A673 (cell line): ENCODE data around the gene GALNT18. TPM values are rescaled to one million over a fixed set of nuclear protein-coding genes. Genes with fewer than 3 reads are reported as not detected.

Experiments used
- BruUV-seq: library from RNA; stranded (reverse); fragments of 400-500 nt; replicated peaks from 2 replicates; lab custom pipeline; 2021; lab: Mats Ljungman, UMichigan
- CTCF ChIA-PET: fragments of 300-600 bp; sonication (Branson Sonifier 250); formaldehyde crosslinking; loops from one replicate; lab custom pipeline; 2022; ENCODE audit warnings: antibody characterized with exemption; lab: Charles Lee
- POLR2A ChIA-PET: fragments of 300-600 bp; sonication (Branson Sonifier 250); formaldehyde crosslinking; loops from one replicate; lab custom pipeline; 2022; ENCODE audit warnings: antibody characterized with exemption; ENCODE audit not compliant: low non-redundant PET; lab: Charles Lee
- DNase-seq: peaks from one replicate; pipeline ENCODE4 v3.0.0-alpha.2; 2015; ENCODE audit warnings: low spot score
- H3K27ac ChIP-seq: fragments of 200-600 bp; sonication (generic); 2 replicates; pipeline ENCODE4 v1.5.1; 2016; ENCODE audit warnings: mixed run types, low read depth, mild to moderate bottlenecking, mixed read lengths, antibody characterized with exemption, low read length; ENCODE audit not compliant: poor library complexity, severe bottlenecking
- H3K27me3 ChIP-seq: fragments of 200-600 bp; sonication (generic); replicated peaks from 2 replicates; pipeline ENCODE4 v1.6.1; 2017; ENCODE audit warnings: mixed run types, low read depth, mild to moderate bottlenecking, mixed read lengths, antibody characterized with exemption, low read length; ENCODE audit not compliant: insufficient read depth, poor library complexity
- H3K36me3 ChIP-seq: fragments of 200-600 bp; sonication (generic); 2 replicates; pipeline ENCODE4 v1.6.1; 2016; ENCODE audit warnings: mixed run types, mild to moderate bottlenecking, mixed read lengths, antibody characterized with exemption, low read length; ENCODE audit not compliant: insufficient read depth, poor library complexity, severe bottlenecking
- H3K4me1 ChIP-seq: fragments of 200-600 bp; sonication (generic); 2 replicates; pipeline ENCODE4 v1.6.1; 2017; ENCODE audit warnings: mixed run types, mild to moderate bottlenecking, mixed read lengths, antibody characterized with exemption, low read length; ENCODE audit not compliant: insufficient read depth, poor library complexity, severe bottlenecking
- H3K4me3 ChIP-seq: fragments of 200-600 bp; sonication (generic); 2 replicates; pipeline ENCODE4 v1.5.1; 2016; ENCODE audit warnings: low read depth, mixed run types, mild to moderate bottlenecking, mixed read lengths, low read length; ENCODE audit not compliant: poor library complexity, severe bottlenecking
- H3K9me3 ChIP-seq: fragments of 200-600 bp; sonication (generic); 2 replicates; pipeline ENCODE4 v1.6.1; 2016; ENCODE audit warnings: mixed run types, low read depth, mild to moderate bottlenecking, mixed read lengths, antibody characterized with exemption, low read length; ENCODE audit not compliant: poor library complexity, severe bottlenecking
- CTCF ChIP-seq: fragments of 300-800, 200-600 bp; sonication (generic); conservative IDR thresholded peaks from 2 replicates; pipeline ENCODE4 v1.5.1; 2017; ENCODE audit warnings: low read depth, mild to moderate bottlenecking, antibody characterized with exemption, low read length, moderate library complexity, mixed read lengths
- EZH2 ChIP-seq: fragments of 200-600 bp; sonication (generic); IDR thresholded peaks from 2 replicates; pipeline ENCODE4 v1.6.1; 2017; ENCODE audit warnings: borderline replicate concordance, low read depth, mild to moderate bottlenecking, mixed read lengths, antibody characterized with exemption, low read length; ENCODE audit not compliant: poor library complexity, severe bottlenecking
- intact Hi-C: fragments of 100-400 bp; cut with micrococcal nuclease; formaldehyde crosslinking; loops from one replicate; pipeline ENCODE4 v1.10.0; 2022; ENCODE audit not compliant: unreplicated experiment
- total RNA-seq: library from RNA; stranded (reverse); gene quantifications from 2 replicates; pipeline ENCODE4 v1.2.3, GENCODE V29; 2021

The GALNT18 gene
- total RNA-seq, 1 experiment from 2014 or later: 0.37 TPM

GRCh38 chr11:11292839-11293238, 329.0 kb downstream of the GALNT18 start:
- intact Hi-C loops: no loop called here
- Histone ChIP-seq H3K27me3 (no peaks in the 10 kb centered on the region), H3K9me3 (no peaks in the 10 kb centered on the region), H3K4me3 (no peak overlapping the region), H3K36me3 (no peaks in the 10 kb centered on the region), H3K27ac (no peak overlapping the region), H3K4me1 (no peaks in the 10 kb centered on the region)
- no TSS peak for BruUV-seq
- no peak for DNase-seq
- ChIA-PET POLR2A (no interaction called here), CTCF (no interaction called here)
- no peak for TF ChIP-seq EZH2
- no peak for TF ChIP-seq CTCF

DNA sequence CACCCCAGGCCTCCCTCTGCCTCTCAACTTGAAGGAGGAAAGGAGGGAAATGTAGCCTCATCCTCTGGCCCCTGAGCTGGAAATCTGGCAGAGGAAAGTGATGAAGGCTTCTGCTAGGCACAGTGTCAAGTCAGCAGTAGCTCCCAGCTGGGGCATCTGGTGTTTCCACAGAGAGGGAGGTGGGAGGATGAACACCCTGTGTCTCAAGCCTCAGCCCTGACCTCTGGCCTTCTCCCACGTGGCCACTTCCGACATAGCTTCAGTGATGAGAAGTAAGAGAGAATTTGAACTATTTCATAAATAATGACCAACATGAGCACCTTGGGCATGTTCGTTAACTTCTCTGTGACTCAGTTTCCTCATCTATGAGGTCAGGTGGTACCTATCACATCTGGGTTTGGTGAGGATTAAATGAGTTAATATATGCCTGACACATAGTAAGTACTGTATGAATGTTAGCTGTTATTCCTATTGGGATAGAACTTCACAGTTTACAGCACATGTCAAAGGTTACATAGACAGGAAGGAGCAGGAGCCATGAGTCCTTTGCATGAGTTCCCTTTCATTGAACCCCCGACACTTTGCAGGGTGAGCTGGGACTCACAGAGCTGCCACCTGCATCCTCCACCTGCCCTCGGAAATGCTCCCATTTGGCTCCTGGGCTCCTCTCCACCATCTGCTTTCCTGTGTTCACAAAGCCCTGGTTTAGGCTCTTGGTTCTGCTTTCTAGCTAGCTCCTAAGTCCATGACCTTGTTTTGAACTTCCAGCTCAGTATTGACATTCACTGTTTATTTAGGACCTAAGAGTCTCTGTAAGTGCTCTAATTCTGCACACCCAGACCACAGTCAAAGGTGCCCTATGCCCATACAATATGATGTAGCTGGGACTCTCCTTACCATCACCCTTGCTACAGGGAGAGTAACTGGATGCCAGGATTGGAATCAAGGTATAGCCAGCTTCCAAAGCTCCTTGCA, 330.5 kb downstream of the GALNT18 start:
- no peak overlapping the region for H3K27ac ChIP-seq
- TF ChIP-seq CTCF (no peak), EZH2 (no peak)
- no peaks in the 10 kb centered on the region for H3K36me3 ChIP-seq
- ChIA-PET CTCF (no interaction called here), POLR2A (interaction anchor here (0.7 kb wide), 1 partner anchor 437 kb away, joined by 3 read pairs; no protein-coding TSS in a partner anchor)
- no peak for DNase-seq
- intact Hi-C loops: no loop called here
- no peaks in the 10 kb centered on the region for H3K9me3 ChIP-seq
- H3K27me3 ChIP-seq: no peaks in the 10 kb centered on the region
- H3K4me1 ChIP-seq: no peaks in the 10 kb centered on the region
- no peak overlapping the region for H3K4me3 ChIP-seq
- no TSS peak for BruUV-seq

- ChIA-PET CTCF (no interaction called here), POLR2A (no interaction called here)
- Histone ChIP-seq H3K4me1 (peaks cover 3% of the 10 kb centered on the region), H3K4me3 (no peak overlapping the region), H3K27ac (no peak overlapping the region), H3K9me3 (no peaks in the 10 kb centered on the region), H3K36me3 (no peaks in the 10 kb centered on the region), H3K27me3 (no peaks in the 10 kb centered on the region)
- intact Hi-C loops: no loop called here
- no peak for DNase-seq
- no TSS peak for BruUV-seq
- TF ChIP-seq EZH2: no peak
- no peak for TF ChIP-seq CTCF
These were observed 331.5 kb downstream of the GALNT18 start for GRCh38 chr11:11290354-11290753.
